ENCODE results near the gene MAPK8IP3. TPM values are rescaled to one million over a fixed set of nuclear protein-coding genes. Genes with fewer than 3 reads are reported as not detected.

The MAPK8IP3 gene
- total RNA-seq, 1 experiment from 2014 or later: 59.2 TPM

DNA sequence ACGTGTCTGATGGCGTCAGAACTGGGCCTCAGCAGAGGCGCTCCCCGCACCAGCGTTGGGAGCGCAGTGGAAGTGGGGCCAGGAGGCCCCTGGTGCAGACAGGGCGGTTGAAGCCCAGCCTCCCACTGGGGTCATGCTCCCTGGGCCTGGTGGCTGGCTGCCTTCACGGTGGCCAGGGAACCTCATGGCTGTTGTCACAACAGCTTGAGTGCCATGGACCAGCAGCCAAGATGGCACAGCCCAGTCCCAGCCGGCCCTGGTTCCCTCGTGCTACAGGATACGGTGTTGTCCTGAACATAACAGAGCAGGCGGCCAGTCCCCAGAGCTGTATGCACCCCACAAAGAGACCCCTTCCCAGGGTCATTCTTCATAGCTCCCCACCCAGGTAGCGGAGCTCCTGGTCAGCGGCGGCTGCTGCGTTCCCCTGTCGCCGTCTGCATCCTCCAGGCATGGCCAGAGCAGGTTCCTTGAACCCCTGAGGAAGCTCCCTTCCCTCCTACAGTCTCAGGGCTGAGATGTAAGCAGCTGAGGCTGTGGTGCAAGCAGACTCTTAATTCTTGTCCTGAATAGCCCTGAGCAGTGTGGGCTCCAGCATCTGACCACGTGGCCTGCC lies 35.7 kb downstream of the MAPK8IP3 start:
- Histone ChIP-seq H3K27me3 (ENCODE audit: low read length) (no peaks in the 10 kb centered on the region), H3K9me3 (ENCODE audit: low read length) (no peaks in the 10 kb centered on the region; the same call in 1 of the 2 replicates), H3K36me3 (ENCODE audit: insufficient read depth, low read length) (no peaks in the 10 kb centered on the region), H3K4me2 (ENCODE audit: low read depth, low read length, poor library complexity, severe bottlenecking) (no peak overlapping the region), H3K9me2 (replicated peaks; ENCODE audit: insufficient read depth, low read length) (no peaks in the 10 kb centered on the region), H4K20me1 (ENCODE audit: insufficient read depth, low read depth, low read length) (no peaks in the 10 kb centered on the region), H3K27ac (ENCODE audit: low read length) (no peak overlapping the region), H2AFZ (ENCODE audit: low read length) (no peak overlapping the region), H3K9ac (ENCODE audit: low read length) (no peak overlapping the region), H3K79me2 (ENCODE audit: low read length) (no peaks in the 10 kb centered on the region), H3K4me3 (ENCODE audit: low read length) (no peak overlapping the region), H3K4me1 (ENCODE audit: low read length) (no peaks in the 10 kb centered on the region)
- no peak for DNase-seq

DNA sequence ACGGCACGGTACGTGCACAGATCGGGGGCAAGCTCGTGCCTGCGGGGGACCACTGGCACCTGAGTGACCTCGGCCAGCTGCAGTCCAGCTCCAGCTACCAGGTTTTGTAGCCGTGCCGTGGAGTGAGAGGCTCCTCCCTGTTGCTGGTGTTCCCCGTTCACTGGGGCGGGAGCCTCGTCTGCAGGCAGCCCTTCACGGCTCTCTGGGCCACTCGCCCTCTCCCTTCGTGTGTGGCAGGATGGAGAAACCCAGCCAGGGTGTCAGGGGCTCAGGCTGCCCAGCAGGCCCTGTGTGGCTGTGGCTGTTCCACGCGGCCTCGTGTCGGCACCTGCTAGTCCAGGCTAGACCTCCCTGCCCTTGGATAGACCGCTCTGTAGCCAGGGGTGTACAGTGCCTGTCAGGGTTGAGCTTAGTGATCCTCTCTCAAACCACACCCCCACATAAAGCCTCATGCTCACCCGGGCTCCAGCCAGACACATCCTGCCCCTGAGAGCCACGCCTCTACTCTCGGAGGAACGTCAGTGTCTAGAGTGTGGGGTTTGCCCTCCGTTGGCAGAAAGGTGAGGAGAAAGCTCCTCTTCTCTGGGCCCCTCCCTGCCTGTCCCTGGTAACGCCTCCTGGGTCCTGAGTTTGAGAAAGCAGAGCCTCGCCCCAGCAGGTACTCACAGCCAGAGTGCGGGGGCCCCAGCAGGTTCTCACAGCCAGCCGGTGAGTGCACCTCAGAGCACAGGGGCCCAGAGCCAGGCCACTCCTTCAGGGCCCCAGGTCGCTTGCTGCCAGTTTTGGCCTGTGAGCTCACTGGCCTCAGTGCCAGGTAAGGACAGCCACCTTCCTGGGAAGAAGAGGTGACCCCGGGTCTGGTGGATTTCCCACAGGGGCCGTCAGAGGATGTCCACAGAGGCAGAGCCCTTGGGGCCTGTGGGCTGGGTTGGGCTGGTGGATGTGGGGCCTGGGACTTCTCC lies 37.7 kb downstream of the MAPK8IP3 start:
- Histone ChIP-seq H3K9me3 (ENCODE audit: low read length) (no peaks in the 10 kb centered on the region; the same call in 1 of the 2 replicates), H3K79me2 (ENCODE audit: low read length) (no peaks in the 10 kb centered on the region), H3K4me1 (ENCODE audit: low read length) (no peaks in the 10 kb centered on the region), H3K9ac (ENCODE audit: low read length) (no peak overlapping the region), H3K4me3 (ENCODE audit: low read length) (no peak overlapping the region), H3K4me2 (ENCODE audit: low read depth, low read length, poor library complexity, severe bottlenecking) (no peak overlapping the region), H3K9me2 (replicated peaks; ENCODE audit: insufficient read depth, low read length) (no peaks in the 10 kb centered on the region), H3K27ac (ENCODE audit: low read length) (no peak overlapping the region), H2AFZ (ENCODE audit: low read length) (no peak overlapping the region), H3K27me3 (ENCODE audit: low read length) (no peaks in the 10 kb centered on the region), H4K20me1 (ENCODE audit: insufficient read depth, low read depth, low read length) (no peaks in the 10 kb centered on the region), H3K36me3 (ENCODE audit: insufficient read depth, low read length) (no peaks in the 10 kb centered on the region)
- DNase-seq: no peak

DNA sequence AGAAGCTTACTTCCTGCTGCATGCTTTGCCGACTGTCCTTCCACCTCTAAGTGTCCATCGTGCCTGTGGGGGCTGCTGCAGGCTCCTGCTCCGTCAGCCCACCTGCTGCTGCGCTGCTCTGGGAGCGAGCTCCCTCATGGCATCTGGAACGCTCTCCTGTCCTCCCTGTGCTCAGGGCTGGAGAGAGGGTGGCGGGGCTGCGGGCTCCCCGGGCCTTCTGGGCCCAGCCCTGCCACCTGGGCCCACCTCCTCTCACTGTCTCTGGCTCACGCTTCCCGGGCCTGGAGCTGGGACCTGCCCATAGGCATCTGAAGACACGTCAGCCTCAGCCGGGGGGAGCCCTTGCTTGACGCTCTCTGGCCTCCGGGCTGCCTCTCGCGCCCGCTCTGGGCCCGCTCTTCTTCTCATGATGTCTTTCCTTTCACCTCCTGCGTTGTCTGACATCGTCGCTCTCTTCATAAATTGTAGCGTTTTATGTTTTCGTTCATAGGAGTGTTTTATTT lies 38.4 kb downstream of the MAPK8IP3 start:
- no peaks in the 10 kb centered on the region; the same call in 1 of the 2 replicates for H3K9me3 ChIP-seq (ENCODE audit: low read length)
- H3K79me2 ChIP-seq (ENCODE audit: low read length): no peaks in the 10 kb centered on the region
- H3K4me3 ChIP-seq (ENCODE audit: low read length): no peak overlapping the region
- H2AFZ ChIP-seq (ENCODE audit: low read length): no peak overlapping the region
- H3K4me1 ChIP-seq (ENCODE audit: low read length): no peaks in the 10 kb centered on the region
- no peaks in the 10 kb centered on the region for H3K9me2 ChIP-seq (replicated peaks; ENCODE audit: insufficient read depth, low read length)
- no peak overlapping the region for H3K9ac ChIP-seq (ENCODE audit: low read length)
- no peaks in the 10 kb centered on the region for H3K36me3 ChIP-seq (ENCODE audit: insufficient read depth, low read length)
- H4K20me1 ChIP-seq (ENCODE audit: insufficient read depth, low read depth, low read length): no peaks in the 10 kb centered on the region
- H3K27ac ChIP-seq (ENCODE audit: low read length): no peak overlapping the region
- no peak overlapping the region for H3K4me2 ChIP-seq (ENCODE audit: low read depth, low read length, poor library complexity, severe bottlenecking)
- no peak for DNase-seq
- no peaks in the 10 kb centered on the region for H3K27me3 ChIP-seq (ENCODE audit: low read length)

DNA sequence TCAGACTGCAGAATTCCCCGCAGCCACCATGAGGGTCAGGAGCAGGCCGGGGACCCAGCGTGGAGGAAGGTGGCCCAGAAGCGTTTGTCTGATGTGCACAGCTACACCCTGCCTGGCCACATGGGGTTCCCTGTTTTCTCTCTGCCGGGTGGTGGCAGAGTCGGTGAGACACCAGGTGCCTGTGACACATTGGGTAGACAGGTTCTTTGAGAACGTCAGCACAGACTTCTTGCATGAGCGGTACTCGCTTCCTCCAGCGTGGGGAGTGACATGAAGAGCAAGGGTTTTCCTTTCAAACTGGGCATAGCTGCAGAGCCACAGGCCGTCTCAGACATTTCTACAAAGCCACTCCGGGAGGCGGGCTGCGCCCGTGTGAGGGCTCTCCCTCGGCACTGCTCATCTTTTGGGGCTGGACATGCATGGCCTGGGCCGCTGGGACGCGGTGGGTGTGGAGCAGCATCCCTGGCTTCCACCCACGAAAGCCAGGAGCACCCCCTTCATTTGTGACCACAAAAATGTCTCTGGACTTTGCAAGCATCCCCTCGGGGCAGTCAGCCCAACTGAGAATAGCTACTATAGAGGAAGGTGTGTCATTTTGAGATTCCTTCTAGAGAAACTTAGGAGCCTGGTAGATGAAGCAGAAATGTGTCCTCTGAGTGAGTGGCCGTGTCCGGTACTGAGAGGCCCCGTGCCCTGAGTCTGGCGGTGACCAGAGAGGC lies 39.3 kb downstream of the MAPK8IP3 start:
- no peaks in the 10 kb centered on the region for H3K27me3 ChIP-seq (ENCODE audit: low read length)
- H3K4me1 ChIP-seq (ENCODE audit: low read length): no peaks in the 10 kb centered on the region
- no peaks in the 10 kb centered on the region for H3K9me3 ChIP-seq (ENCODE audit: low read length)
- no peak overlapping the region for H3K4me3 ChIP-seq (ENCODE audit: low read length)
- H3K27ac ChIP-seq (ENCODE audit: low read length): no peak overlapping the region
- H3K9ac ChIP-seq (ENCODE audit: low read length): no peak overlapping the region
- H3K36me3 ChIP-seq (ENCODE audit: insufficient read depth, low read length): no peaks in the 10 kb centered on the region
- H2AFZ ChIP-seq (ENCODE audit: low read length): no peak overlapping the region
- DNase-seq: no peak
- H3K9me2 ChIP-seq (replicated peaks; ENCODE audit: insufficient read depth, low read length): no peaks in the 10 kb centered on the region
- H4K20me1 ChIP-seq (ENCODE audit: insufficient read depth, low read depth, low read length): no peaks in the 10 kb centered on the region
- H3K79me2 ChIP-seq (ENCODE audit: low read length): no peaks in the 10 kb centered on the region
- no peak overlapping the region for H3K4me2 ChIP-seq (ENCODE audit: low read depth, low read length, poor library complexity, severe bottlenecking)

DNA sequence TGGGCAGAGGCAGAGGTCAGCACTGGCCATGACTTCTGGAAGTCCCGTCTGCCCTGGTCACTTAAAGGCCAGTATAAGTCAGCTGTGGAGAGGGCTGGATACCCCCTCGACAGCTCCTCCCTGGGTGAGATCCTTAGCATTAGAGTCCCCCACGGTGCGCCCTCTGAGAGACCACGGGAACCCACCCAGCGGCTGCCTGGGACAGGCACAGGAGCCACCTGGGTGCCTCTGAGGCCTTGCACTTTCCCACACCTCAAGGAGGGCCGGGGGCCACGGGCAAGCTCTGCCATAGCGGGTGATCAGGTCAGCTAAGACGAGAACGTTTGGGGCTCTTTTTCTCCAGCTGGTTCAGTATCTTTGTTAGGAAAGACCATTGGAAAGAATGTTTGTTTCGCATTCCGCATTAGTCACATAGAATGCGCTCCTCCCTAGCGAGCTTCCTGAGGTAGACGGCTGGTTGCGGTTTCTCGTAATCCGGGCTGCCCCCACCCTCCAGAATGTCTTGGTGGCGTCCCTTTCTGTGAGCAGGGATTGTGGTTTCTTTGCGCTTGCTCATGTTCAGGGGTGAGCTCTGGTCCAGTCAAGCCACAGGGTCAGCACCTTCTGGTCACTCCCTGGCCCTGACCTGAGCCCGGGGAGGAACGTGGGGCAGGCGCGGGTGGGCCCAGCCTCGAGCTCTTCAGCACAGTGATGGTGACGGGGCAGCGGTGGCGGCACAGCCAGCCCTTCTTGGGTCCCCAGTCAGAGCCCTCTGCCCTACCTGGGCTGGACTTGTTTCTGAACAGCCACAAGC lies 40.1 kb downstream of the MAPK8IP3 start:
- no peaks in the 10 kb centered on the region for H3K4me1 ChIP-seq (ENCODE audit: low read length)
- no peaks in the 10 kb centered on the region for H3K27me3 ChIP-seq (ENCODE audit: low read length)
- H3K4me2 ChIP-seq (ENCODE audit: low read depth, low read length, poor library complexity, severe bottlenecking): no peak overlapping the region
- no peak for DNase-seq
- H4K20me1 ChIP-seq (ENCODE audit: insufficient read depth, low read depth, low read length): no peaks in the 10 kb centered on the region
- no peak overlapping the region for H3K4me3 ChIP-seq (ENCODE audit: low read length)
- no peaks in the 10 kb centered on the region for H3K9me2 ChIP-seq (replicated peaks; ENCODE audit: insufficient read depth, low read length)
- H3K27ac ChIP-seq (ENCODE audit: low read length): no peak overlapping the region
- H2AFZ ChIP-seq (ENCODE audit: low read length): no peak overlapping the region
- no peaks in the 10 kb centered on the region for H3K9me3 ChIP-seq (ENCODE audit: low read length)
- no peaks in the 10 kb centered on the region for H3K79me2 ChIP-seq (ENCODE audit: low read length)
- no peaks in the 10 kb centered on the region for H3K36me3 ChIP-seq (ENCODE audit: insufficient read depth, low read length)
- no peak overlapping the region for H3K9ac ChIP-seq (ENCODE audit: low read length)

DNA sequence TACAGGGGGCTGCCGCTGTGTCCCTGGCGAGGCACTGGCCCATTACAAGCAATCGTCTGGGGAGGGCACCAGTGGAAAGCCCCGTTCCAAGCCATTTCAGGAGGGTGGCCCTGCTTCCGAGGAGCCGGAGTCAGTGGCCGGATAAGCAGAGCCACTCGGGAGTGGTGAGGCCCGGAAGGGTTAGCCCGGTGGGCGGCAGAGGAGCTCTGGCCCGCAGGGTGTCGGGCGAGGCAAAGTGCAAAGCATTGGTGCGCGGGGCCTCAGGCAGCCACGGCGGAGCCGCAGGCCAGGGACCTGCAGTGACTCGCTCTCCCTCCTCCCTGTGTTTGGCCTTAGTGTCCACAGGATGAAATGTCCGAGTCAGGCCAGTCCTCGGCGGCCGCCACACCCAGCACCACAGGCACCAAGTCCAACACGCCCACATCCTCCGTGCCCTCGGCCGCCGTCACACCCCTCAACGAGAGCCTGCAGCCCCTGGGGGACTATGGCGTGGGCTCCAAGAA lies 40.7 kb downstream of the MAPK8IP3 start:
- H3K4me1 ChIP-seq (ENCODE audit: low read length): no peaks in the 10 kb centered on the region
- no peak overlapping the region for H3K27ac ChIP-seq (ENCODE audit: low read length)
- H3K27me3 ChIP-seq (ENCODE audit: low read length): no peaks in the 10 kb centered on the region
- H3K4me2 ChIP-seq (ENCODE audit: low read depth, low read length, poor library complexity, severe bottlenecking): no peak overlapping the region
- H4K20me1 ChIP-seq (ENCODE audit: insufficient read depth, low read depth, low read length): no peaks in the 10 kb centered on the region
- H2AFZ ChIP-seq (ENCODE audit: low read length): no peak overlapping the region
- no peaks in the 10 kb centered on the region for H3K9me2 ChIP-seq (replicated peaks; ENCODE audit: insufficient read depth, low read length)
- H3K4me3 ChIP-seq (ENCODE audit: low read length): no peak overlapping the region
- H3K9ac ChIP-seq (ENCODE audit: low read length): no peak overlapping the region
- no peaks in the 10 kb centered on the region for H3K9me3 ChIP-seq (ENCODE audit: low read length)
- no peak for DNase-seq
- H3K79me2 ChIP-seq (ENCODE audit: low read length): no peaks in the 10 kb centered on the region
- H3K36me3 ChIP-seq (ENCODE audit: insufficient read depth, low read length): no peaks in the 10 kb centered on the region

DNA sequence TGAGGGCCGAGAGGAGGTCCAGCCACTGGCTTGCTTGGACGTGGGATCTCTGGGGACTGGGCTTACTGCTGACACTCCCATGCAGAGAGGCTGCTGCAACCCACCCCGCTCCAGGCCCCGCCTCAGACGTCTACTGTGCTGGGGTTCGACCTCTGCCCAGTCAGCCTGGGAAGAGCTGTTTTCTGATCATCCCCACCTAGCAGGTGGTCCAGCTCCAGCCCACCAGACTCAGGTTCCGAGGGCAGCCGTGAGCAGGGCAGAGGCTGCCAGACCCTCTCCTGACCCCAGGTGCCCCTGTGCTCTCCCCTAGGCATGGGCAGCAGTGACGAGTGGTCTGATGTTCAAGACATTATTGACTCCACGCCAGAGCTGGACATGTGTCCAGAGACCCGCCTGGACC lies 41.9 kb downstream of the MAPK8IP3 start:
- Histone ChIP-seq H3K4me3 (ENCODE audit: low read length) (no peak overlapping the region), H3K36me3 (ENCODE audit: insufficient read depth, low read length) (no peaks in the 10 kb centered on the region), H3K4me1 (ENCODE audit: low read length) (no peaks in the 10 kb centered on the region), H3K4me2 (ENCODE audit: low read depth, low read length, poor library complexity, severe bottlenecking) (no peak overlapping the region), H3K27ac (ENCODE audit: low read length) (no peak overlapping the region), H2AFZ (ENCODE audit: low read length) (no peak overlapping the region), H3K9me2 (replicated peaks; ENCODE audit: insufficient read depth, low read length) (no peaks in the 10 kb centered on the region), H3K9ac (ENCODE audit: low read length) (no peak overlapping the region), H3K79me2 (ENCODE audit: low read length) (no peaks in the 10 kb centered on the region), H4K20me1 (ENCODE audit: insufficient read depth, low read depth, low read length) (no peaks in the 10 kb centered on the region), H3K9me3 (ENCODE audit: low read length) (no peaks in the 10 kb centered on the region), H3K27me3 (ENCODE audit: low read length) (no peaks in the 10 kb centered on the region)
- DNase-seq: no peak

Measured in Karpas-422 (cell line).